Measurements from ENCODE around the gene RELT. TPM values are rescaled to one million over a fixed set of nuclear protein-coding genes. Genes with fewer than 3 reads are reported as not detected.

Gene RELT
- total and polyA plus RNA-seq, 7 donors: 0.28 to 9.3 (median 1.1) TPM

DNA sequence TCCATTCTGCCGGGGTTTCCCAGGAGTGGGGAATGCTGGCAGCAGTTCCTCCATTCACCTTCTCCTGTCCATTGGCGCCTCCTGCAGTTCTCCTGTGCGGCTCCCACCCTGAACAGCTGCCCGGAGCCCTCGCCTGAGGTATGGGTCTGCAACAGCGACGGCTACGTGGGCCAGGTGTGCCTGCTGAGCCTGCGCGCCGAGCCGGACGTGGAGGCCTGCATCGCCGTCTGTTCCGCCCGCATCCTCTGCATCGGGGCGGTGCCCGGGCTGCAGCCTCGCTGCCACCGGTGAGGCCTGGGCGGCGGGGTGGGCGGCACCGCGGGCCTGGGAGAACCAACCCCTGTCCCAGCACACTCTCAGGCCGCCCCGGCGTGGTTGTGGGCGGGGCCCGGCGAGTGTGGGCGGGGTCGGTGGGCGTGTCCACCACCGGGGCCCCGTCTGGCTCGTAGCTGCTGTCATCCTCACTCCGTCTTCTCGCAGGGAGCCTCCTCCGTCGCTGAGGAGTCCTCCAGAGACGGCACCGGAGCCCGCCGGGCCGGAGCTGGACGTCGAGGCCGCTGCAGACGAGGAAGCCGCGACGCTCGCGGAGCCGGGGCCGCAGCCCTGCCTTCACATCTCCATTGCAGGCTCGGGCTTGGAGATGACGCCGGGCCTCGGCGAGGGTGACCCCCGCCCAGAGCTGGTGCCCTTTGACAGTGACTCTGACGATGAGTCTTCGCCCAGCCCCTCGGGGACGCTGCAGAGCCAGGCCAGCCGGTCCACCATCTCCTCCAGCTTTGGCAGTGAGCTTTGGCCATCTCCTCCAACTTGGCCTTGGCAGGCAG lies 14.0 kb upstream of the RELT start:
- Histone ChIP-seq H3K4me3 (no peak overlapping the region), H3K27ac (no peak overlapping the region), H3K9me3 (no peaks in the 10 kb centered on the region), H3K36me3 (peaks cover 66 to 99% (median 84%) of the 10 kb centered on the region in 4 donors), H3K4me1 (peaks cover 0 to 8% (median 4%) of the 10 kb centered on the region in 4 donors), H3K27me3 (no peaks in the 10 kb centered on the region)
- intact Hi-C loops (cut with DNase I): loop anchor here (10.0 kb wide), 1 partner anchor 537 kb away; no protein-coding TSS in a partner anchor
- TF ChIP-seq POLR2AphosphoS5 (IDR thresholded peaks at IDR 0.05): no peak
- no peak for DNase-seq
- 86 to 90% methylated on average over 70 of the region's 70 CpGs for WGBS, 2 donors

GRCh38 chr11:73363147-73363546 lies 13.1 kb upstream of the RELT start:
- Histone ChIP-seq H3K27me3 (no peaks in the 10 kb centered on the region), H3K4me1 (peaks cover 0 to 8% (median 4%) of the 10 kb centered on the region in 4 donors), H3K27ac (no peak overlapping the region)

GRCh38 chr11:73365352-73366264 lies 10.6 kb upstream of the RELT start:
- no peak overlapping the region for H3K27ac ChIP-seq
- intact Hi-C loops (cut with DNase I): loop anchor here (10.0 kb wide), 1 partner anchor 541 kb away; no protein-coding TSS in a partner anchor
- H3K4me3 ChIP-seq: no peak overlapping the region
- WGBS, 2 donors: 89 to 93% methylated on average over 24 of the region's 24 CpGs
- no peaks in the 10 kb centered on the region for H3K9me3 ChIP-seq
- H3K27me3 ChIP-seq: no peaks in the 10 kb centered on the region
- H3K4me1 ChIP-seq: peaks cover 0 to under 1% (median 0%) of the 10 kb centered on the region in 4 donors
- peaks cover 54 to 88% (median 65%) of the 10 kb centered on the region in 4 donors for H3K36me3 ChIP-seq
- no peak for TF ChIP-seq POLR2AphosphoS5 (IDR thresholded peaks at IDR 0.05)
- TF ChIP-seq, protein P1, sequence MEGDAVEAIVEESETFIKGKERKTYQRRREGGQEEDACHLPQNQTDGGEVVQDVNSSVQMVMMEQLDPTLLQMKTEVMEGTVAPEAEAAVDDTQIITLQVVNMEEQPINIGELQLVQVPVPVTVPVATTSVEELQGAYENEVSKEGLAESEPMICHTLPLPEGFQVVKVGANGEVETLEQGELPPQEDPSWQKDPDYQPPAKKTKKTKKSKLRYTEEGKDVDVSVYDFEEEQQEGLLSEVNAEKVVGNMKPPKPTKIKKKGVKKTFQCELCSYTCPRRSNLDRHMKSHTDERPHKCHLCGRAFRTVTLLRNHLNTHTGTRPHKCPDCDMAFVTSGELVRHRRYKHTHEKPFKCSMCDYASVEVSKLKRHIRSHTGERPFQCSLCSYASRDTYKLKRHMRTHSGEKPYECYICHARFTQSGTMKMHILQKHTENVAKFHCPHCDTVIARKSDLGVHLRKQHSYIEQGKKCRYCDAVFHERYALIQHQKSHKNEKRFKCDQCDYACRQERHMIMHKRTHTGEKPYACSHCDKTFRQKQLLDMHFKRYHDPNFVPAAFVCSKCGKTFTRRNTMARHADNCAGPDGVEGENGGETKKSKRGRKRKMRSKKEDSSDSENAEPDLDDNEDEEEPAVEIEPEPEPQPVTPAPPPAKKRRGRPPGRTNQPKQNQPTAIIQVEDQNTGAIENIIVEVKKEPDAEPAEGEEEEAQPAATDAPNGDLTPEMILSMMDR (IDR thresholded peaks at IDR 0.05): no peak
- TF ChIP-seq POLR2A (IDR thresholded peaks at IDR 0.05): no peak
- TF ChIP-seq EP300 (IDR thresholded peaks at IDR 0.05): no peak
- DNase-seq: no peak

More at GRCh38 chr11:73363147-73363546, 13.1 kb upstream of the RELT start:
- no peaks in the 10 kb centered on the region for H3K9me3 ChIP-seq
- H3K4me3 ChIP-seq: no peak overlapping the region
- intact Hi-C loops (cut with DNase I): loop anchor here (10.0 kb wide), 1 partner anchor 538 kb away; no protein-coding TSS in a partner anchor
- TF ChIP-seq, protein P1 (IDR thresholded peaks at IDR 0.05): no peak
- TF ChIP-seq POLR2AphosphoS5 (IDR thresholded peaks at IDR 0.05) (no peak), EP300 (IDR thresholded peaks at IDR 0.05) (no peak), POLR2A (IDR thresholded peaks at IDR 0.05) (no peak)
- peaks cover 66 to 99% (median 83%) of the 10 kb centered on the region in 4 donors for H3K36me3 ChIP-seq
- 96% methylated on average over 9 of the region's 9 CpGs for WGBS, 2 donors
- DNase-seq: no peak

- TF ChIP-seq, protein P1 (IDR thresholded peaks at IDR 0.05): no peak
- TF ChIP-seq POLR2A (IDR thresholded peaks at IDR 0.05) (no peak), EP300 (IDR thresholded peaks at IDR 0.05) (no peak), POLR2AphosphoS5 (IDR thresholded peaks at IDR 0.05) (no peak)
- DNase-seq: no peak
- Histone ChIP-seq H3K36me3 (peaks cover 48 to 82% (median 59%) of the 10 kb centered on the region in 4 donors), H3K27ac (no peak overlapping the region), H3K27me3 (no peaks in the 10 kb centered on the region), H3K4me1 (no peaks in the 10 kb centered on the region), H3K4me3 (no peak overlapping the region), H3K9me3 (no peaks in the 10 kb centered on the region)
- 67 to 90% methylated on average over 4 of the region's 4 CpGs for WGBS, 2 donors
- intact Hi-C loops (cut with DNase I): loop anchor here (10.0 kb wide), 1 partner anchor 541 kb away; no protein-coding TSS in a partner anchor
These were observed 10.0 kb upstream of the RELT start for GRCh38 chr11:73366265-73366610.
